ES-I3 (cell line): ENCODE measurements around the gene FBXO4.

Source experiments
- H3K36me3 ChIP-seq: 2 replicates; pipeline ENCODE4 v1.6.1; 2013; ENCODE audit warnings: mild to moderate bottlenecking, low read length, control low read depth, moderate library complexity; ENCODE audit not compliant: insufficient read depth
- H3K4me1 ChIP-seq: 2 replicates; pipeline ENCODE4 v1.6.1; 2013; ENCODE audit warnings: mild to moderate bottlenecking, control low read depth, low read length; ENCODE audit not compliant: insufficient read depth
- H3K9ac ChIP-seq: 2 replicates; pipeline ENCODE4 v1.6.1; 2013; ENCODE audit warnings: low read depth, mild to moderate bottlenecking, low read length, moderate library complexity
- H3K9me3 ChIP-seq: 2 replicates; pipeline ENCODE4 v1.6.1; 2013; ENCODE audit warnings: mild to moderate bottlenecking, low read length, moderate library complexity; ENCODE audit not compliant: control insufficient read depth, insufficient read depth

FBXO4 gene

DNA sequence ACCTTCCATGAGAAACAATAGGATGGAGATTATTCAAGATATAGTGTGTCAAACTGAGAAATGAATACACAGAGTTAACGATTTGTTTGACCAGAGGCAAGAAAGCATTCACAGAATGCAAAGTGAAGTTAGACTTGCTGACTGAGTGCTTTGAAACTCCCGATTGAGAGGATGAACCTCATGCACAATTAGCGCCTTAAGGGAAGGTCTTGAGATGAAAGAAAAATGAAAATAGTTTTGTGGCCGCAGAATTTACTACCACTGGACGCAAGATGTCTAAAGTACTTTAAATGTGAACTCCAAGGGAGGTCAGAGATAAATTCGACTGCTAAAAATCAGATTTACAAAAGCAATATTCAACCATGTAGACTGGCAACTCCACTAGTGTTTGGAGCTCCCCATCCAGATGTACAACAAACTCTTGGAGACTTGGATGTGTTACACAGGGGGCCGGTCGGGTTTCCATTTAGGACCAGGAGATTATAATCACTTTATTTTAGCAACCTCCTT lies 21.6 kb upstream of the FBXO4 start:
- Histone ChIP-seq H3K9me3 (no peaks in the 10 kb centered on the region; the same call in 1 of the 2 replicates), H3K4me1 (no peaks in the 10 kb centered on the region; the same call in 1 of the 2 replicates), H3K36me3 (peaks cover 2% of the 10 kb centered on the region; the same call in 1 of the 2 replicates), H3K9ac (peak overlapping the region; percentile 61)

DNA sequence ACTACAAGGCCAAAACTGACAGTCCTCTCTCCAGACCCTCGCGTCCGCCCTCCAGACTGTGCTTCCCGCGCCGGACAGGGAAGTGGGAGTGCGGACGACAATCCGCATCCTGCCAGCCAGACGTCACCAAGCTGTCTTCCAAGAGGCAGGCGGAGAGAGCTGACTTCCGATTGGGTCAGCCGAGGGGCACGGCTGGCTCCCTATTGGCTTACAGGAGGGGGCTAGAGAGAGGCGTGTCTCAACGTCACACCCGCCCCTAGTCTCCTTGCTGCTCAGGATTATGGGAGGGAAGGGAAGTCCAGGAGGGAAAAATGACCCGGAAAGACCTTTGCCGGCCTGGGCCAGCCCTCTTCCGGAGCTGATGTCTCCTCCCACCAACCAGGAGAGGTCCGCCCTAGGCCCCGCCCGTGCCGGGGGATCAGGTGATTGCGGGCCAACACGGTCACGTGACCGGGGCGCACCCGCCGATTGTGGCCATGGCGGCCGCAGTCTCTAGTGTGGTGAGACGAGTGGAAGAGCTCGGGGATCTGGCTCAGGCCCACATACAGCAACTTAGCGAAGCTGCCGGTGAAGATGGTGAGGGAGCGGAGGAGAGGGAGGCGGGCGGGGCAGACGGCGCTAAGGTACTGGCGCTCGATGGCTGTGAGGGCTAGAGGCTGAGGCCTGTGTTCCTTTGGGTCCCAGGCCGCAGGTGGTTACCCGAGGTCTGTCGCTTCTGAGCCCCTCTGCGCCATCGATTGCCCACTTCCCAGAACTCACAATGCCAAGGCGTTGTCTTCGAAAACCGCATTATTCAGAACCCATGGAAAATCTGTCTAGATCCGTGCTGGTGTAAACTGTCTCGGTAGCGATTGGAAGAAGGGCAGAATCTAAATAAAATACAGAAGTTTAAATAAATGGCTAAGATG lies 20.9 kb upstream of the FBXO4 start, which contains the start of gene RIMOC1:
TSS of gene RIMOC1 (plus strand) at position 453 of the 908 bp plus-strand sequence. CDS start at position 477, 24 bp downstream.
- peaks cover 3% of the 10 kb centered on the region; the same call in 1 of the 2 replicates for H3K36me3 ChIP-seq
- peak within 1 kb of the TSS; percentile 85 for H3K9ac ChIP-seq
- H3K4me1 ChIP-seq = no peaks in the 10 kb centered on the region; the same call in 1 of the 2 replicates
- no peaks in the 10 kb centered on the region; the same call in 1 of the 2 replicates for H3K9me3 ChIP-seq

GRCh38 chr5:41906151-41906550 lies 18.9 kb upstream of the FBXO4 start:
- Histone ChIP-seq H3K4me1 (no peaks in the 10 kb centered on the region; the same call in 1 of the 2 replicates), H3K36me3 (peaks cover 3% of the 10 kb centered on the region; the same call in 1 of the 2 replicates)

DNA sequence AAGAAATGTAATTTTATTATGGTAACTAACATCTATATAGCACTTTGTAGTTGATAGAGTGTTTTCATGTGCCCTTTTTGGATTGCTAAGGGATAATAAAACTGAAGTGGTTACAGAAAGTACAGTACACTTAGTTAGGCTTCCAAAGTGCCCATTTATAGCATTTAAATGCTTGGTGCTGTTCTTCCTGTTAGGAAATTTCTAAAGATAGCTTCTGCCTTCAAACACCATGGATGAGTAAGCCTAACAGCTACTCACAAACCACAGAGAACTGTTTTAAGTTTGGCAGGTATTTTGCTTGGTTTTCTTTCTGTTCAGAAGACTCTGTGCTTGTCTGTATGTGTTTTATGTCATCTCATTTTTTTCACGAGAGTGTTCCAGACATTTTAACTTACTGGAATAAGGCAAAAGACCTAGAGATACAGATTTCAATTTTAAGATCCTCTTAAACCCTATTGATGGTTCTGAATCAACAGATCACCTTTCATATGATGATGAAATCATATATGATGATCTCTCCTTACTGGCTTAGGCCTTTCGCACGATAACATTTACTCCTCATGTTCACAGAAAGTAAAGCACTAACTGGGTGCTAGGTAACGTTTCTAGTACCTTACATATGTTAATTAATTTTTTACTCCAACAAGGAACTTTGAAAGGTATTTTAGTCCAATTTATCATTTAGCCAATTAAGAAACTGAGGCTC lies 16.6 kb upstream of the FBXO4 start:
- H3K4me1 ChIP-seq = no peaks in the 10 kb centered on the region; the same call in 1 of the 2 replicates
- H3K36me3 ChIP-seq = peaks cover 9% of the 10 kb centered on the region
- H3K9ac ChIP-seq = no peak overlapping the region
- H3K9me3 ChIP-seq = no peaks in the 10 kb centered on the region

More at GRCh38 chr5:41906151-41906550, 18.9 kb upstream of the FBXO4 start:
- Histone ChIP-seq H3K9ac (no peak overlapping the region), H3K9me3 (no peaks in the 10 kb centered on the region; the same call in 1 of the 2 replicates)

- Histone ChIP-seq H3K36me3 (peaks cover 14% of the 10 kb centered on the region), H3K9ac (no peak overlapping the region), H3K9me3 (no peaks in the 10 kb centered on the region), H3K4me1 (peaks cover 11% of the 10 kb centered on the region)
Observed at GRCh38 chr5:41918105-41918504, 7.0 kb upstream of the FBXO4 start.

DNA sequence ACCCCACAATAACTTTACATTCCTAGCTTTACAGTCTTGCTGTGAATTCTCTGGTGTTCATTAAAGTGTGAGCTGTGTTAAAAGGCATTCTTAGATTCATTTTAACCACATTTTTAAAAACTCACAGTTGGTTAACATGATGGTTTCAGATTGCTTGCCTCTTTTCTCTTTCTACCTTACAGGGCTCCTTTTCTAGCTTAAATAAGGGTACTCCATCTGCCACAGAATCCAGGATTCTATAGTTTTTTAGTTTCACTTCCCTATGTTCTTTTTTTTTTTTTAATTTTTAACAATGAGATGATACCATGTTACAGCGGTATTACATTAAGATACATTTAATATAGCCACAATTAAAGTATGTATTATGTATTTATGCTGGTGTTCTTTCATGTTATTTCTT lies 3.9 kb upstream of the FBXO4 start:
- peaks cover 8% of the 10 kb centered on the region for H3K36me3 ChIP-seq
- H3K9ac ChIP-seq = no peak overlapping the region
- H3K4me1 ChIP-seq = peaks cover 11% of the 10 kb centered on the region
- H3K9me3 ChIP-seq = no peaks in the 10 kb centered on the region

DNA sequence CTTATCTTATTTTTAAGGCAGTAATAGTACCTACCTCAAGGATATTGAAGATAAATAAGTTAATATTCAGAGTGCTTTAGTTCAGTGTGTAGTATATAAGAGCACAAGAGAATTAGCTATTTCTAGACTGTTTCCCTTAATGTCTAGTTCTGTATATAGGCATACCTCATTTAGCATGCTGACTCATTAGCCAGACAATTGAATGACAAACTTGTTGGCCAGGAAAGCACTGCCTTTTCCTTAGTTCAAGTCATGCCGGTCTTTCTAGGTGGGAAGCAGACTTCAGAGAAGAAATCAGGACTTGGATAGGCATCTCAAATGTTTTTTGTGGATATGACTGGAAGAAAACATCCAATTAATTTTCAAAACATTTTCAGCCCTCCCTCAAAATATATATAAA lies 3.2 kb upstream of the FBXO4 start:
- peaks cover 8% of the 10 kb centered on the region for H3K36me3 ChIP-seq
- no peak overlapping the region for H3K9ac ChIP-seq
- H3K9me3 ChIP-seq = no peaks in the 10 kb centered on the region
- peaks cover 11% of the 10 kb centered on the region for H3K4me1 ChIP-seq

GRCh38 chr5:41924526-41924871 lies 582 bp upstream of the FBXO4 start:
- Histone ChIP-seq H3K9ac (peak overlapping the region; percentile 90), H3K9me3 (no peaks in the 10 kb centered on the region), H3K36me3 (peaks cover 5% of the 10 kb centered on the region; the same call in 1 of the 2 replicates), H3K4me1 (peaks cover 11% of the 10 kb centered on the region)

GRCh38 chr5:41925555-41925951 lies 472 bp downstream of the FBXO4 start:
- Histone ChIP-seq H3K9me3 (no peaks in the 10 kb centered on the region), H3K9ac (peak overlapping the region; percentile 90), H3K36me3 (peaks cover 5% of the 10 kb centered on the region; the same call in 1 of the 2 replicates)

GRCh38 chr5:41927604-41928003 lies 2.5 kb downstream of the FBXO4 start:
- Histone ChIP-seq H3K9ac (no peak overlapping the region), H3K36me3 (no peaks in the 10 kb centered on the region), H3K4me1 (no peaks in the 10 kb centered on the region), H3K9me3 (no peaks in the 10 kb centered on the region)

More at GRCh38 chr5:41925555-41925951, 472 bp downstream of the FBXO4 start:
- H3K4me1 ChIP-seq = peaks cover 10% of the 10 kb centered on the region

- H3K4me1 ChIP-seq = no peaks in the 10 kb centered on the region
- no peaks in the 10 kb centered on the region for H3K36me3 ChIP-seq
- H3K9me3 ChIP-seq = no peaks in the 10 kb centered on the region
- H3K9ac ChIP-seq = no peak overlapping the region
Observed at GRCh38 chr5:41929035-41929434, 4.0 kb downstream of the FBXO4 start.

DNA sequence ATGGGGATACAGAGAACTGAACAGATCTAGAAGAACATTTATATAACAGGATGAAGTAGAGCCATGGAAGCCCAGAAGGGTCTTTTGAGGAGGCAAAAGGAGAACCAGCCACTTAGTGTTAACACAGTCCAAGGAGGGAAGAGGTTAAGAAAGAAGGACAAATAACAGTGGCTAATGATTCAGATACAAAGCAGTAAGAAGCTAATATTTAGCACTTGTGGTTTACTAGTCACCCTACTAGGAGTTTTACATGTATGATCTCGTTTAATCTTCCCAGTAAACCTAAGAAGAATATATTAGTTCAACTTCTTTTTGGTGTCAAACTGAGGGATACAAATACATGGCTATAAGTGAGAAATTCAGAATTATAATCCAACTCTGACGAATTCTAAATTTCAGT lies 7.7 kb downstream of the FBXO4 start:
- Histone ChIP-seq H3K36me3 (no peaks in the 10 kb centered on the region), H3K4me1 (no peaks in the 10 kb centered on the region), H3K9ac (no peak overlapping the region), H3K9me3 (no peaks in the 10 kb centered on the region)

GRCh38 chr5:41935544-41935943 lies 10.5 kb downstream of the FBXO4 start:
- Histone ChIP-seq H3K9ac (no peak overlapping the region), H3K36me3 (no peaks in the 10 kb centered on the region)

DNA sequence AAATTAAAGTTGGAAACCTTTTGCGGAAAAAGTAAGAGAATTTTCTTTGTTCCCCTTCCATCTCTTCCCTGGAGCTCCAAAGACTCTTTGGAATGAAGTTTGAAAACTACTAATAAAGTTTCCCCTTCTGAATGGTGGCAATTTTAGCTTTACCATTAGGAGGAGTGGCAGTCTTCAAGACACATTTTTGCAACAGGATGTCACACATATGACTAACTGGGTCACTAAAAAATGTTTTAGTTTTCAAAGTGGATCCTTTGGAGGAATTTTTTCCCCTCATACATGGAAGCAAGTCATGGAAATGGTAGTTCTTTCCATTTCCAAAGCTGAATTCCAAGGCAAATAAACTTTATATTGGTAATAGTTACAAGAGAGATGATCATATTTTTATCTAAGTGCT lies 15.6 kb downstream of the FBXO4 start:
- Histone ChIP-seq H3K9ac (no peak overlapping the region), H3K36me3 (no peaks in the 10 kb centered on the region), H3K4me1 (no peaks in the 10 kb centered on the region), H3K9me3 (no peaks in the 10 kb centered on the region)

More at GRCh38 chr5:41935544-41935943, 10.5 kb downstream of the FBXO4 start:
- Histone ChIP-seq H3K4me1 (no peaks in the 10 kb centered on the region), H3K9me3 (no peaks in the 10 kb centered on the region)
